HG02571 (cell line): ENCODE measurements around the gene SON.

Experiments
- ATAC-seq: cut with Tn5 transposase; IDR thresholded peaks from one replicate; pipeline ENCODE4 v1.9.1; 2021; ENCODE audit warnings: mild to moderate bottlenecking, moderate library complexity; ENCODE audit not compliant: unreplicated experiment

The SON gene

GRCh38 chr21:33544451-33545195 lies 1.8 kb downstream of the SON start:
- ATAC-seq: no peak

GRCh38 chr21:33546086-33546485 lies 3.2 kb downstream of the SON start:
- ATAC-seq: no peak

GRCh38 chr21:33549848-33550771 lies 7.3 kb downstream of the SON start:
- ATAC-seq: no peak

GRCh38 chr21:33550772-33551660 lies 8.2 kb downstream of the SON start:
- no peak for ATAC-seq

GRCh38 chr21:33551664-33552063 lies 8.8 kb downstream of the SON start:
- ATAC-seq: no peak

GRCh38 chr21:33552093-33552998 lies 9.5 kb downstream of the SON start:
- ATAC-seq: no peak

DNA sequence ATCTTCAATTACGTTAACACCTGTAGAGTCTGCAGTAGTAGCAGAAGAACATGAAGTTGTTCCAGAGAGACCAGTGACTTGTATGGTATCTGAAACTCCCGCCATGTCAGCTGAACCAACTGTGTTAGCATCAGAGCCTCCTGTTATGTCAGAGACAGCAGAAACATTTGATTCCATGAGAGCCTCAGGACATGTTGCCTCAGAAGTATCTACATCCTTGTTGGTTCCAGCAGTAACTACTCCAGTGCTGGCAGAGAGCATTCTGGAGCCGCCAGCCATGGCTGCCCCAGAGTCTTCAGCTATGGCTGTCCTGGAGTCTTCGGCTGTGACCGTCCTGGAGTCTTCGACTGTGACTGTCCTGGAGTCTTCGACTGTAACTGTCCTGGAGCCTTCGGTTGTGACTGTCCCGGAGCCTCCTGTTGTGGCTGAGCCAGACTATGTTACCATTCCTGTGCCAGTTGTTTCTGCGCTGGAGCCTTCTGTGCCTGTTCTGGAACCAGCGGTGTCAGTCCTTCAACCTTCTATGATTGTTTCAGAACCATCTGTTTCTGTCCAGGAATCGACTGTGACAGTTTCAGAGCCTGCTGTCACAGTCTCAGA lies 10.3 kb downstream of the SON start:
- no peak for ATAC-seq

DNA sequence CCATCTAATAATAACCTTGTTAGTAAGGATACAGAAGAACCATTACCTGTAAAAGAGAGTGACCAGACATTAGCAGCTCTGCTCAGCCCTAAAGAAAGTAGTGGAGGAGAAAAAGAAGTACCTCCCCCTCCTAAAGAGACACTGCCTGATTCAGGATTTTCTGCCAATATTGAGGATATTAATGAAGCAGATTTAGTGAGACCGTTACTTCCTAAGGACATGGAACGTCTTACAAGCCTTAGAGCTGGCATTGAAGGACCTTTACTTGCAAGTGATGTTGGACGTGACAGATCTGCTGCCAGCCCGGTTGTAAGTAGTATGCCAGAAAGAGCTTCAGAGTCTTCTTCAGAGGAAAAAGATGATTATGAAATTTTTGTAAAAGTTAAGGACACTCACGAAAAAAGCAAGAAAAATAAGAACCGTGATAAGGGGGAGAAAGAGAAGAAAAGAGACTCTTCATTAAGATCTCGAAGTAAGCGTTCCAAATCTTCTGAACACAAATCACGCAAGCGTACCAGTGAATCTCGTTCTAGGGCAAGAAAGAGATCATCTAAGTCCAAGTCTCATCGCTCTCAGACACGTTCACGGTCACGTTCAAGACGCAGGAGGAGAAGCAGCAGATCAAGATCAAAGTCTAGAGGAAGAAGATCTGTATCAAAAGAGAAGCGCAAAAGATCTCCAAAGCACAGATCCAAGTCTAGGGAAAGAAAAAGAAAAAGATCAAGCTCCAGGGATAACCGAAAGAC lies 11.6 kb downstream of the SON start:
- ATAC-seq: no peak

DNA sequence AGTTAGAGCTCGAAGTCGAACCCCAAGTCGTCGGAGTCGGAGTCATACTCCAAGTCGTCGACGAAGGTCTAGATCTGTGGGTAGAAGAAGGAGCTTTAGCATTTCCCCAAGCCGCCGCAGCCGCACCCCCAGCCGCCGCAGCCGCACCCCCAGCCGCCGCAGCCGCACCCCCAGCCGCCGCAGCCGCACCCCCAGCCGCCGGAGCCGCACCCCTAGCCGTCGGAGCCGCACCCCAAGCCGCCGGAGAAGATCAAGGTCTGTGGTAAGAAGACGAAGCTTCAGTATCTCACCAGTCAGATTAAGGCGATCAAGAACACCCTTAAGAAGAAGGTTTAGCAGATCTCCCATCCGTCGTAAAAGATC lies 12.1 kb downstream of the SON start:
- ATAC-seq: no peak

DNA sequence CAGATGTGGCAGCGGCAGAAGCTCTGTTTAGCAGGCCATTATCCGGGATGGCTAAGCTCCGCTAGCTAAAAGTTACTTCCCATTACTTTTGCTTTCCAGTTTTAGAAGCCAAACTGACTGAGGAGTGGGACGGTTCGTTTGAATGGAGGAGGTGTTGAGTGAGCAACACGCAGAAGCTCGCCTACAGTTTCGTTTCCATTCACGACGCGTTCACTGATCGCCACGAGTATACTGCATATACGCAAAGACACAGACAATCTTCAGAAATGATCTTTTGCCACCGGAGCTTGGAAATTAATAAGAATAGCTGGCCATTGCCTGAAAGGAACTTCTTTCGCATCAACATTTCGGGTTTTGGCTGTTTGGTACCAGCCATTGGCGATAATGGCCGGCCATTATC lies 14.6 kb downstream of the SON start:
- no peak for ATAC-seq

DNA sequence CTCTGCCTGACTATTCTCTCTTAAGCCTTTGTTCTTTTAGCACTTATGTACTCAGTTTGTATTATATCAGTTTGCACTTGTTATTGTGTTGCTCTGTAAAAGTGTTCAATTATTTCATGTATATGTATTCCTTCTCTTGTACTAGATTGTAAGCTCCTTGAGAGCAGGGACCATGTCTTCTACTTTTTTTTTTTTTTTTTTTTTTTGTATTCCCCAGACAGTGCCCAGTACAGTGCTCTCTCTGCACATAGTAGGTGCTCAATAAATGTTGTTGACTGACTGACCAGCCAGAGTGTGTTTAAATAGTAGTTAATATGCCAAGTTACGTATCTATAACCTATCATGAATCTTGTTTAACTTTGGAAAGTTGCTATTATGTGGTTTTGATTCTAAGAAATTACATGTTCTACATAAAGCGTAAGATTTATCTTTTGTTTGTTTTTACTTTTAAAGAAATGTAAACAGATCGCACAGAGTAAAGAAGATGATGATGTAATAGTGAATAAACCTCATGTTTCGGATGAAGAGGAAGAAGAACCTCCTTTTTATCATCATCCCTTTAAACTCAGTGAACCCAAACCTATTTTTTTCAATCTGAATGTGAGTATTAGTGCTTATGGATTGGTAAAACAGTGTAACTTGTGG lies 16.1 kb downstream of the SON start:
- ATAC-seq: no peak

DNA sequence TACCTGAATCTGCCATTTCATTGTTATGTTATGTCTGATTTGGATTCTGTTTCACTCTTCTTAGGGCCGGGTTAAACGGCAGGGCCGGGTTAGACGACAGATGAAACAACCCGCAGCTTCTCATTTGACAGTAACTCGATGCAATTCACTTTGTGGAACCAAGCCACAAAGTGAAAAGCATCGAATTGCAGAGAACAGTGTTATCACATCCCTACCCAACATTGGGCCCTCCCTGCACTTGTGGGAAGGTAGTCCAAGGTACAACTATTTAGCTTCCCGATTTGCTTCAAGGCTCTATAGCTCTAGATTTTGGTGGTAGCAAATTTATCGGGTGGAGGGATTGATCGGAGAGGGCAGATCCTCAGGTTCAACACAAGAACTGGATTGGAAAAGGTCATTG lies 17.0 kb downstream of the SON start:
- ATAC-seq: no peak

DNA sequence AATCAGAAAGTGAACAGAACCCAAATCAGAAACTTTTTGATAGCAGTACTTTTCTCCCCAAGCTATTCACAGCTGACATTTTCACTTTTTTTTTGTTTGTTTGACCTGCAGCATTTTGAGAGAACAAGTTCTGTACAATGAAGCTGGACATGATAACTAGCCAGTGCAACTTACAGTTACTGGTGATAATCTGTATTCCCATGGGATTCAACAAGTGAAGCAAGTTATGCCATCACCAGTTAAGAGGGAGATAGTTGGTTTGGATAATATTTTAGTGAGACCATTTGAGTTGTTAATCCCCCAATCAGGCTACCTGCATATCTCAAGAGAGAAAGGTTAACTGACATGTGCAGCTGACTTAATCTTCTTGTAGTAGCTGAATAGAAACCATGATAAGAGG lies 18.1 kb downstream of the SON start:
- ATAC-seq: no peak

DNA sequence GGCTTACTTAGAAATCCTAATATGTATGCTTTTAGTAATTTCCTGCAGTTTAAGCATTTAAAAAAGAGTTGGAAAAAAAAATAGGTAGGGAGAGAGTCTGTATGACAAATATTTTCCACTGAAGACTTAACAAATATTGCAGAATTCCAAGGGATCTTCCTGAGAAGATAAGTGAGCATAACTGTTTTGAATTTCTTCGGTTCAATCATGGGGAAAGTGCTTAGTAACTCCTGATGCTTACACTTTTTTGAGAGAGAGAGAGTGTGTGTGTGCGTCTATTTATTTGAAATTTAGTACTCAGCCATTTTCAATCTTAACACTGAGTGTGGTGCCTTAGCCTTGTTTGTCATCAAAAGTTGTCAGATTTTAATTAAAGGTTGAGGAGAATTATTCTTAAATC lies 18.5 kb downstream of the SON start:
- no peak for ATAC-seq

- ATAC-seq: no peak
Observed at GRCh38 chr21:33562389-33562788, 19.6 kb downstream of the SON start.

DNA sequence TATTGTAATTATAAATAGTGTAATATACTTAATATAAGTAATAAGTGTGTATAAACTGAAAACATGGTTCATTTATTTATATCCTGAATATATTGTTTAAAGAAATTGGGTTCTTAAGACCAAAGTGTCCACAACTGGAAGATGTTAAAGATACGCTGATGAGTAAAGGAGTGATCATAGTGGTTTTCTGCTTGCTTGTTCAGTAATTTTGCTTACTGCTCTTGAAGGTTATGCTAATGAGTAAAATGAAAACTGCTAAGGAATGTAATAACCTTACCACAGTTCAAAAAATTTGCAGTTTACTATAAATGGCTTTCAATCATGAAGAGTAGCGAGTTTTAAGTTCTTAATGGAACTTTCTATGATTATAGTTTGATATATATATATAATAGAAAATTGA lies 23.7 kb downstream of the SON start:
- ATAC-seq: no peak

DNA sequence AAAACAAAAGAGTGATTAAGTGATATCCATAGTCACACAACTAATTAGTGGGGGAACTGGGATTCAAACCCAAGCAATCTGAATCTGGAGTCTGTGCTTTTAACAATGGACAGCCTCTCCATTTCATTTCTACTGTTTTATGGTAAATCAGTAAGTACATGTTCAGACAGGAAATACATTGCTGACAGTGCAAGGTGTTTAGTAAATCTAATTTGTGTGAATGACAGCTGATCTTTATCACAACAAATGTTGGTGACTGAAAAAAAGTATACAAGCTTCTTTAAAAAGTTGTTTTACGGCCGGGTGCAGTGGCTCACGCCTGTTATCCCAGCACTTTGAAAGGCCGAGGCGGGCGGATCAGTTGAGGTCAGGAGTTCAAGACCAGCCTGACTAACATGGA lies 25.1 kb downstream of the SON start:
- no peak for ATAC-seq

- no peak for ATAC-seq
Observed at GRCh38 chr21:33568448-33568847, 25.6 kb downstream of the SON start.

DNA sequence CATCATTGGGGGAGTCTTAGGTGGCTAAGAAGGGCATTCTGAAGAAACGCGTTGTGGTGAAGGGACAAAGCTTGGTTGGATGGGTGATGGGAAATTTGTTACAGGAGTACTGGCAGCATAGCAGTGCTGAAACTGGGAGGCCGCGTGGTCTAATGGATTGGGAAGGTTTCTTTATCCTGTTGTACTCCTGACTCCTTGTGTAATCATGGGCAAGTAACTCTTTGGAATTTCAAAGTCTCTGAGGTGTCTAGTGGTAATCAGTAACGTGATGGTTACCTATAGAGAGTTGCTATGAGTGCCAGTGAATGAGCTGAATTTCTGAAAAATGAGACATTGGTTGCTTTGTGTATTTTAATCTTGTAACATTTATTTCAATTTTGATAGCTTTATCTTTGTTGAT lies 27.2 kb downstream of the SON start:
- ATAC-seq: no peak
